Kidney tubule cell (primary cell): ENCODE results near the gene ZNF18.
"Not testable (repeated sequence)": the region's sequence is repeated elsewhere in the genome, so short reads cannot be mapped to it uniquely, and the experiment has no call there.

Source experiments
- DNase-seq: peaks from one replicate; pipeline ENCODE4 v3.0.0-alpha.2; 2018; ENCODE audit warnings: low spot score

ZNF18 gene

GRCh38 chr17:11981862-11982261 lies 15.4 kb downstream of the ZNF18 start:
- DNase-seq: no peak

GRCh38 chr17:11980813-11981212 lies 16.5 kb downstream of the ZNF18 start:
- no peak for DNase-seq

GRCh38 chr17:11979795-11980194 lies 17.5 kb downstream of the ZNF18 start:
- DNase-seq: no peak

GRCh38 chr17:11972741-11973140 lies 24.5 kb downstream of the ZNF18 start:
- not testable (repeated sequence) for DNase-seq

- peak; percentile 33 for DNase-seq
These were observed 27.7 kb downstream of the ZNF18 start for GRCh38 chr17:11969565-11969964.

GRCh38 chr17:11954936-11955335 lies 42.3 kb downstream of the ZNF18 start:
- no peak for DNase-seq

- DNase-seq: no peak
These were observed 43.4 kb downstream of the ZNF18 start for GRCh38 chr17:11953924-11954323.

- no peak for DNase-seq
These were observed 44.7 kb downstream of the ZNF18 start for GRCh38 chr17:11952610-11953009.

GRCh38 chr17:11950771-11951519 lies 46.3 kb downstream of the ZNF18 start:
- DNase-seq: no peak

- not testable (repeated sequence) for DNase-seq
These were observed 47.7 kb downstream of the ZNF18 start for GRCh38 chr17:11949571-11949970.

GRCh38 chr17:11948789-11949188 lies 48.5 kb downstream of the ZNF18 start:
- DNase-seq: peak; percentile 22

- peak; percentile 55 for DNase-seq
These were observed 52.7 kb downstream of the ZNF18 start for GRCh38 chr17:11944587-11944986.

GRCh38 chr17:11943759-11944347 lies 53.4 kb downstream of the ZNF18 start:
- DNase-seq: no peak

- DNase-seq: not testable (repeated sequence)
These were observed 54.2 kb downstream of the ZNF18 start for GRCh38 chr17:11943086-11943485.

- DNase-seq: no peak
These were observed 56.4 kb downstream of the ZNF18 start for GRCh38 chr17:11940904-11941303.

GRCh38 chr17:11935734-11936406 lies 61.4 kb downstream of the ZNF18 start:
- DNase-seq: peak; percentile 59

GRCh38 chr17:11932337-11932898 lies 64.9 kb downstream of the ZNF18 start:
- no peak for DNase-seq

- DNase-seq: peak; percentile 17
These were observed 68.8 kb downstream of the ZNF18 start for GRCh38 chr17:11928436-11928835.
